Lung (tissue), 12 donors: ENCODE measurements around the gene ZSCAN30. TPM values are rescaled to one million over a fixed set of nuclear protein-coding genes. Genes with fewer than 3 reads are reported as not detected.

Source experiments
- ATAC-seq: fragments of 200-7000 bp; cut with Tn5 transposase; one replicate; pipeline ENCODE4 v1.9.1; 2020; ENCODE audit warnings: moderate number of reproducible peaks; ENCODE audit not compliant: insufficient read depth, low FRiP score
- DNase-seq, 3 donors: peaks; one replicate each; pipeline ENCODE4 v3.0.0-alpha.2; 2013 to 2017
- H3K27ac ChIP-seq, 2 donors: one replicate each; pipeline ENCODE4 v1.5.1; 2013; ENCODE audit warnings: mild to moderate bottlenecking in 2 of 2, moderate library complexity in 2 of 2, control low read depth in 1 of 2, inconsistent platforms in 1 of 2, low read depth in 1 of 2, low read length in 1 of 2
- H3K27me3 ChIP-seq, 3 donors: one replicate each; pipeline ENCODE4 v1.5.1; 2013; ENCODE audit warnings: low read length in 2 of 3; ENCODE audit not compliant: control insufficient read depth in 3 of 3, insufficient read depth in 3 of 3
- H3K36me3 ChIP-seq, 4 donors: one replicate each; pipeline ENCODE4 v1.5.1; 2013; ENCODE audit warnings: low read length in 4 of 4, mild to moderate bottlenecking in 1 of 4, moderate library complexity in 1 of 4; ENCODE audit not compliant: control insufficient read depth in 4 of 4, insufficient read depth in 4 of 4
- H3K4me1 ChIP-seq, 5 donors: one replicate each; pipeline ENCODE4 v1.5.1; 2013; ENCODE audit warnings: low read length in 5 of 5, mild to moderate bottlenecking in 2 of 5, moderate library complexity in 1 of 5; ENCODE audit not compliant: control insufficient read depth in 5 of 5, insufficient read depth in 5 of 5
- H3K4me3 ChIP-seq: one replicate; pipeline ENCODE4 v1.5.1; 2013; ENCODE audit warnings: mild to moderate bottlenecking, control low read depth, moderate library complexity
- H3K9ac ChIP-seq, 2 donors: one replicate each; pipeline ENCODE4 v1.5.1; 2013; ENCODE audit warnings: low read length in 2 of 2, control low read depth in 1 of 2; ENCODE audit not compliant: insufficient read depth in 1 of 2
- H3K9me3 ChIP-seq, 4 donors: one replicate each; pipeline ENCODE4 v1.5.1; 2013; ENCODE audit warnings: low read length in 3 of 4, mild to moderate bottlenecking in 1 of 4, moderate library complexity in 1 of 4; ENCODE audit not compliant: control insufficient read depth in 4 of 4, insufficient read depth in 3 of 4
- CTCF ChIP-seq: IDR thresholded peaks from 2 replicates; pipeline ENCODE4 v1.5.1; 2012; ENCODE audit warnings: mild to moderate bottlenecking; ENCODE audit errors: control extremely low read depth, extremely low read depth
- WGBS, 2 donors: extraction: QIAGEN DNeasy Blood & Tissue Kit; methylation state at CpG; one replicate each; pipeline ENCODE4 v1.1.7; 2013; 5-methylcytosine and 5-hydroxymethylcytosine counted together
- polyA plus RNA-seq, 2 donors: library from polyadenylated mRNA; stranded (reverse); fragments of 200-250 nt; gene quantifications; one replicate each; pipeline ENCODE4 v1.2.1, GENCODE V29; 2013
- total RNA-seq, 2 donors: library from RNA; depleted of rRNA in 1 of 2; stranded (reverse); fragments of >200 nt in 1 of 2; gene quantifications; one replicate each; pipeline ENCODE4 v1.2.1, GENCODE V29; 2014 to 2021
- donor health status: control.
- donor health status: control.
- donor health status: Bipolar disorder and iron deficiency.
- donor health status: healthy.
- donor health status: DM: yes; HTN: yes; CAD: no.

ZSCAN30 gene
- total and polyA plus RNA-seq, 4 donors: 5.7 to 42.6 (median 12.1) TPM

- Histone ChIP-seq H3K36me3 (peaks cover 2 to 11% (median 6%) of the 10 kb centered on the region in 4 donors), H3K27me3 (no peaks in the 10 kb centered on the region), H3K4me1 (peaks cover 0 to 3% (median 0%) of the 10 kb centered on the region in 5 donors), H3K27ac (peak overlapping the region; percentile 92), H3K9me3 (peaks cover 0 to 4% (median 1%) of the 10 kb centered on the region in 4 donors), H3K9ac (peak overlapping the region; percentile 21 to 66), H3K4me3 (peak overlapping the region; percentile 71)
- DNase-seq (peak; percentile 91 to 94 (median 93)), ATAC-seq (peak; percentile 98)
- 0 to 1% methylated on average over 47 to 48 of the region's 48 CpGs for WGBS, 2 donors
- no peak for TF ChIP-seq CTCF
Observed at GRCh38 chr18:35267161-35267651, 22.8 kb downstream of the ZSCAN30 start.

- TF ChIP-seq CTCF: no peak
- H3K27ac ChIP-seq: no peak overlapping the region
- no peak for DNase-seq
- 88 to 94% methylated on average over 2 of the region's 2 CpGs for WGBS, 2 donors
- no peaks in the 10 kb centered on the region for H3K27me3 ChIP-seq
- H3K9me3 ChIP-seq: peaks cover 0 to 2% (median under 1%) of the 10 kb centered on the region in 4 donors
- no peak for ATAC-seq
- H3K4me3 ChIP-seq: no peak overlapping the region
- H3K36me3 ChIP-seq: peaks cover 5 to 13% (median 9%) of the 10 kb centered on the region in 4 donors
- peaks cover 0 to 3% (median 0%) of the 10 kb centered on the region in 5 donors for H3K4me1 ChIP-seq
- no peak overlapping the region for H3K9ac ChIP-seq
Observed at GRCh38 chr18:35264409-35264808, 25.6 kb downstream of the ZSCAN30 start.

GRCh38 chr18:35256947-35257346 is 33.1 kb downstream of the ZSCAN30 start:
- WGBS, 2 donors: 95% methylated on average over 3 of the region's 3 CpGs
- peaks cover 0 to 4% (median under 1%) of the 10 kb centered on the region in 4 donors for H3K9me3 ChIP-seq
- no peaks in the 10 kb centered on the region for H3K27me3 ChIP-seq
- peaks cover 22 to 27% (median 24%) of the 10 kb centered on the region in 4 donors for H3K36me3 ChIP-seq
- no peak overlapping the region for H3K27ac ChIP-seq
- DNase-seq (no peak), ATAC-seq (no peak)
- no peaks in the 10 kb centered on the region for H3K4me1 ChIP-seq
- H3K9ac ChIP-seq: no peak overlapping the region
- no peak overlapping the region for H3K4me3 ChIP-seq
- no peak for TF ChIP-seq CTCF
